Measurements from ENCODE around the gene PCBP2. TPM values are rescaled to one million over a fixed set of nuclear protein-coding genes. Genes with fewer than 3 reads are reported as not detected.

PCBP2 gene
- total RNA-seq, 1 donor from 2014 or later = 722 TPM

- DNase-seq (ENCODE audit: low spot score) = peak; percentile 98
These were observed 41.1 kb downstream of the PCBP2 start for GRCh38 chr12:53492830-53493609.

- peak; percentile 53 for DNase-seq (ENCODE audit: low spot score)
These were observed 41.9 kb downstream of the PCBP2 start for GRCh38 chr12:53493610-53494391.

- peak; percentile 62 for DNase-seq (ENCODE audit: low spot score)
These were observed 44.2 kb downstream of the PCBP2 start for GRCh38 chr12:53495903-53496751.

GRCh38 chr12:53496752-53497032, 44.8 kb downstream of the PCBP2 start:
- DNase-seq (ENCODE audit: low spot score) = no peak

- DNase-seq (ENCODE audit: low spot score) = peak; percentile 73
These were observed 45.6 kb downstream of the PCBP2 start for GRCh38 chr12:53497461-53497860.

- no peak for DNase-seq (ENCODE audit: low spot score)
These were observed 46.3 kb downstream of the PCBP2 start for GRCh38 chr12:53498235-53498630.

GRCh38 chr12:53499266-53500141, 47.6 kb downstream of the PCBP2 start, which contains the start of gene MAP3K12:
Gene MAP3K12, minus strand, starts transcription at chr12:53499458. Its CDS starts 12,067 bp downstream, at chr12:53487391.
- DNase-seq (ENCODE audit: low spot score) = peak; percentile 89

GRCh38 chr12:53500142-53500775, 48.4 kb downstream of the PCBP2 start:
- no peak for DNase-seq (ENCODE audit: low spot score)

GRCh38 chr12:53500776-53501614, 49.1 kb downstream of the PCBP2 start, which contains the start of gene TARBP2:
Gene TARBP2, plus strand, starts transcription at chr12:53501283. Its CDS starts 126 bp downstream, at chr12:53501409.
- DNase-seq (ENCODE audit: low spot score) = peak; percentile 98

GRCh38 chr12:53501615-53502181, 49.8 kb downstream of the PCBP2 start:
- DNase-seq (ENCODE audit: low spot score) = no peak

GRCh38 chr12:53502331-53502730, 50.4 kb downstream of the PCBP2 start:
- no peak for DNase-seq (ENCODE audit: low spot score)

GRCh38 chr12:53502983-53503728, 51.3 kb downstream of the PCBP2 start:
- DNase-seq (ENCODE audit: low spot score) = no peak

- no peak for DNase-seq (ENCODE audit: low spot score)
These were observed 52.4 kb downstream of the PCBP2 start for GRCh38 chr12:53504004-53504920.

GRCh38 chr12:53505086-53505485, 53.2 kb downstream of the PCBP2 start:
- no peak for DNase-seq (ENCODE audit: low spot score)

GRCh38 chr12:53505555-53506449, 53.9 kb downstream of the PCBP2 start:
- no peak for DNase-seq (ENCODE audit: low spot score)

GRCh38 chr12:53506450-53506785, 54.5 kb downstream of the PCBP2 start:
- DNase-seq (ENCODE audit: low spot score) = no peak

Measured in mesenteric fat pad (tissue), 1 donor.